Activated CD4-positive, CD25-positive, alpha-beta regulatory T cell treated with anti-CD3 and anti-CD28 coated beads, Interleukin-2, amount 50 U/mL, for 24 hours (primary cell): Measurements from ENCODE around the gene KRT75.
"Not testable (repeated sequence)": the region's sequence is repeated elsewhere in the genome, so short reads cannot be mapped to it uniquely, and the experiment has no call there.

Source experiments
- ATAC-seq, 2 donors: fragments of 150-1000 bp; cut with Tn5 transposase; one replicate each; pipeline ENCODE4 v1.10.0; 2021; ENCODE audit warnings: mild to moderate bottlenecking in 1 of 2, moderate library complexity in 1 of 2

KRT75 gene

DNA sequence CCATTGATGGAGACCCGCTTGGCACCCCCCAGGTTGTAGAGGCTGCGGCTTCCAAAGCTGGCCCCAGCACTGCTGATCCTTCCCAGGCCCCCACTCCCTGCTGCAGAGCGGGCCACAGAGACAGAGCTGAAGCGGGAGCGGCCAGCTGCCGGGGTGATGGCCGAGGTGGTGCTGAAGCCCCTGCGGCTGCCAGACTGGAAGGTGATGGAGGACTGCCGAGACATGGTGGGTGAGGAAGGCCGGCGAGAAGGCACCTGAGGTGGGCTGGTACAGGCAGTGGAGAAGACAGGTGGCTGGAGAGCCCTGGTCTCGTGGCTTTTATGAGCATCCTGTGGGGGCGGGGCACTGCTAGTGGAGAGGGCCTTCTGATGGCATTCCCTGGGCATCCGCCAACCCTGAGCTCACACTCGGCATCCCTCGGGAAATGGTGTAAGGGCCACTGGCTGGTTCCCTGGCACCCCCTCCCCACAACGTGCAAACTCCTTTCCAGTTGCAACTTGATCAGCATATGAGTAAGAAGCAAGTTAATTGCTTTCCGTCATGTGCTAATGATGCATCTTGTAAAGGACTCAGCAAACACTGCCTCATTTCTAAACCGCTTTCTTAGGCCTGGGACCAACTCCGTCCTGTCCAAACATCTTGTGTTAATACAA is at the start of gene KRT75:
Gene KRT75 (minus strand): TSS at position 291 of the 653 bp plus-strand sequence. CDS start 67 bp downstream, at position 224.
- no peak for ATAC-seq

DNA sequence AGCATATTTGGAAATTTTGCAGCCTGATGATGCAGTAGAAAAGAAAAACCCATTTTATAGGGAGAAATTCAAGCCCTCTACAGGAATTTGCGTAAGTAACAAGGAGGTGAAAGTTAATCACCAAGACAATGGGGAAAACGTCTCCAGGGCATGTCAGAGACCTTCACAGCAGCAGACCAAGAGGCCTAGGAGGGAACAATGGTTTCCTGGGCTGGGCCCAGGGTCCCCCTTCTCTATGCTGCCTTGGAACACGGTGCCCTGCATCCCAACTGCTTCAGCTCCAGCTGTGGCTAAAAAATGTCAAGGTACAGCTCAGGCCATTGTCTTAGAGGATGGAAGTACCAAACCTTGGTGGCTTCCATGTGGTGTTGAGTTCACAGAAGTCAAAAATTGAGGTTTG is 45.9 kb upstream of the KRT75 start:
- ATAC-seq = no peak

DNA sequence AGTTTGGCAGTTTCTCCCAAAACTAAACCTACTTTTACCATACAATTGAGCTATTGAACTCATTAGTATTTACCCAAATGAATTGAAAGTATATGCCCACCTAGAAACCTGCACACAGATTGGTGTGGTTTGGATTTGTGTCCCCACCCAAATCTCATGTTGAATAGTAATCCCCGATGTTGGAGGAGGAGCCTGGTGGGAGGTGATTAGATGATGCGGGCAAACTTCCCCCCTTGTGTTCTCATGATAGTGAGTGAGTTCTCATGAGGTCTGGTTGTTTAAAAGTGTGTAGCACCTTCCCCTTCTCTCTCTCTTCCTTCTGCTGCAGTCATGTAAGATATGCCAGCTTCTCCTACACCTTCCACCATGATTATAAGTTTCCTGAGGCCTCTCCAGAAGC is 43.5 kb upstream of the KRT75 start:
- no peak for ATAC-seq

- ATAC-seq = no peak
Observed at GRCh38 chr12:52474212-52474611, 40.0 kb upstream of the KRT75 start.

DNA sequence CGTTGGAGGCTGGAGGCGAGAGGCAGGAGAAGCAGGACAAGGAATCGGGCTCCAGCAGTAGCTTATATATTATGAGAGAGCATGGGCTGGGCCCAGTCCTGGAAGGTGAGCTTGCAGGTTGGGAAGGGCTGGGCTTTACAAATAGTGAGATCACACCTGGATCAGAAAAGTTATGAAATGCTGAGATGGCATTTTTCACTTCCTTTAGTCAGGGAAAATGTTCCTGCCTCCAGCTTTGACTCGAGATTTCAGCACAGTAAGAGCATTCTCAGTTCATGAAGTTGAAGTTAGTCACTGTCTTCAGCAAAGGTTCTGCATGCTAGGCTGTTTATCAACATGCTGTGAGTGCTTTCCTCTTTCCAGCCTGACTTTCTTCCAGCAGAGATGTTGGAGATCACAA is 39.6 kb upstream of the KRT75 start, which contains the start of gene KRT6C:
Gene KRT6C (minus strand): TSS at position 38 of the 400 bp plus-strand sequence. CDS start 68 bp downstream, outside the sequence.
- ATAC-seq = no peak

DNA sequence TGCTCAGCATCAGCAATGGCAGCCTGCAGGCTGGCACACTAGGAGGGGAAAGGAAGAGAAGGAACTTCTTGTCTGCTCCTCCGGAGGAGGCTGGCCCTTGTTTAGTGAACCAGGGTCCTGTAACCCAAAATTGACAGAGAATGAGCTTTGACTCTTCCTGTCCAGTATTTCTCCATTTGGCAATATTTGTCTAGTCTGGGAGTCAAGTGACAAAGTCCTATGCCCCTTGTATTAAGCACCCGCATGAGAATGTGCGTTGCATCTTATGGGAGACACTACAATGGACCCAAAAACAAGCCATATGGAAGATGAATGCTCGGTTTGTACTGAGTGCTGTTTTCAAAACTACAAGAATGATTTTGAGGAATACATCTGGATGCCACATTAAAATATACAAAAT is 35.7 kb upstream of the KRT75 start:
- ATAC-seq = no peak

GRCh38 chr12:52464897-52465296 is 30.7 kb upstream of the KRT75 start:
- no peak for ATAC-seq

DNA sequence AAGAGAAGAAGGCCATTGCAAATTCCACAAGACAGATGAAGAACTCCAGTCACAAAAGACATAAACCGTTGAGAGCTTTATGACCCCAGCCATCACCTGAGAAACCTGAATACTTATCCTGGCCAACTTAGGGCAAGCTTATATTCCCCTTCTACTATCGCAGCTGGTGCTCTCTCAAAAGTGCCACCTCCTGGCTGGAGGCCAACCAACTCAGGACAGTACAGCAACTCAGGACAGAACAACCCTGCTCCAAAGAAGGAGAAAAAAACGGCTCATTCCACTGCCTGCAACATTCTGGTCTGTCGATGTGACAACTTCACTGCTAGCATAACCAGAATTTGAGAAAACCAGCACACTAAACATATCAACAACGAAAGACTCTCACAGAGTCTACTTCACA is 27.5 kb upstream of the KRT75 start:
- ATAC-seq = no peak

DNA sequence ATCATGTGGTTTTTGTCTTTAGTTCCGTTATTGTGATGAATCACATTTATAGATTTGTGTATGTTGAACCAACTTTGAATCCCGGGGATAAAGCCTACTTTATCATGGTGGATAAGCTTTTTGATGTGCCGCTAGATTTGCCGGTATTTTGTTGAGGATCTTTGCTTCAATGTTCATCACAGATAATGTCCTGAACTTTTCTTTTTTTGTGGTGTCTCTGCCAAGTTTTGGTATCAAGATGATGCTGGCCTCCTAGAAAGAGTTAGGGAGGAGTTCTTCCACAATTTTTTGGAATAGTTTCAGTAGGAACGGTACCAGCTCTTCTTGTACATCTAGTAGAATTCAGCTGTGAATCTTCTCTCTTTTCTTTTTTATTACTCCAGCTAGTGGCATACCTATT is 24.7 kb upstream of the KRT75 start:
- ATAC-seq = no peak

DNA sequence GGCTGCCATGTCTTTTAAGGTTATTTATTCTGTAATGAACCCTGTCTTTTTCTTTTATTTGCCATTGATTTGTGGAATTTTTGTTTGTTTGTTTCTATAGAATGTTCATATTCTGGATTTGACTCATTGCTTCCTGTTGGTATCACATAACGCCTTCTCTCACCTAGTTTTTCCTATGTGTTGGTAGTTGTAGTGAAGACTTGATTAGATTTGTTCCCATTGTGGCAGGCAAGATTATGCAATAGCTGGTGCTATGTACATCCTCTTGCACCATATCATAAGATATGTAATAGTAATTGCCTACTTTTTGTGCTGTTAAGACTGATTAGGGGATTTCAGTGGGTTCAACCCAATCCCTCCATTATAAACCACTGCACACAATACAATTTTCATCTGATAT is 21.6 kb upstream of the KRT75 start:
- ATAC-seq = no peak

GRCh38 chr12:52454411-52455201 is 20.4 kb upstream of the KRT75 start:
- ATAC-seq = no peak

GRCh38 chr12:52452101-52452500 is 17.9 kb upstream of the KRT75 start, which contains the start of gene KRT6B:
KRT6B (minus strand) TSS chr12:52452146; CDS start chr12:52452078, 68 bp downstream.
- ATAC-seq = no peak

- ATAC-seq = no peak
Observed at GRCh38 chr12:52448228-52448627, 14.1 kb upstream of the KRT75 start.

DNA sequence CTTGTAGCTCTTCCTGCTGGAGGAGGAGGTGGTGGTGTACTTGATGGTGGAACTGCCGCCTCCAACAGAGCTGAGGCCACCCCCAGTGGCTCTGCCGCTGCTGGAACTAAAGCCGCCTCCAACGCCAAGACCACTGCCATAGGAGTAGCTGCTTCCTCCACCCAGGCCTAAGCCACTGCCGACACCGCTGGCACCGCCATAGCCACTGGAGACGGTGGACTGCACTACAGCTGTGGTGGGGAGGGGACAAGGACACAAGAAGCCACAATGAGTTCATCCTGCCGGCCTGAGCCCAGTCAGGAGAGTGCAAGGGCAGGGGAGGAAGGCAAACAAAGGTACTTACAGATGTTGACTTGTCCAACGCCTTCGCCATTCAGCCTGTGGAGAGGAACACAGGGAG is 13.0 kb upstream of the KRT75 start:
- ATAC-seq = not testable (repeated sequence)

- no peak for ATAC-seq
Observed at GRCh38 chr12:52446367-52447045, 12.3 kb upstream of the KRT75 start.

- ATAC-seq = no peak
Observed at GRCh38 chr12:52445876-52446275, 11.7 kb upstream of the KRT75 start.

- no peak for ATAC-seq
Observed at GRCh38 chr12:52444647-52445595, 10.8 kb upstream of the KRT75 start.

GRCh38 chr12:52443966-52444365 is 9.8 kb upstream of the KRT75 start:
- ATAC-seq = no peak

DNA sequence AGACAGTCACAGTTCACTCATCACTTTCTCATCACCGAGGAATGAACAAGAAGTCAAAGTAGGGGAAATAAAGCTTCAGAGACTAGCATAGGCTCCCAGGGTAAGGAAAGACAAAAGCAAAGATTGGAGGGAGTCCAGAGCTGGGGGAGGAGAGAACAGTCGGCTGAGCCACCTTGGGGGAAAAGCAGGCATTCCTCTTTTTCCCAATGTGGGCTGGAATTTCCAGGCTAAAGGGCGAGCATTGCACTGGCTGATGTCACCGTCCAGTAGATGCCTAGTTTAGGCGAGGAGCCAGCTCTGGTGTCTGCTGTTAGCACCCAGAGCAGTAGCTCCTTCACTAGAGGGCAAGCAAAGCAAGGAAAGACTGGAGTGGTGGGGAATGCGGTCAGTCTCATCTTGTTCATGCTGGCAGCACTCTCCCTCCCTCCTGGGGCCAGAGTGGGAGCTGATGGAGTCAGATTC is 8.5 kb upstream of the KRT75 start:
- ATAC-seq = no peak

DNA sequence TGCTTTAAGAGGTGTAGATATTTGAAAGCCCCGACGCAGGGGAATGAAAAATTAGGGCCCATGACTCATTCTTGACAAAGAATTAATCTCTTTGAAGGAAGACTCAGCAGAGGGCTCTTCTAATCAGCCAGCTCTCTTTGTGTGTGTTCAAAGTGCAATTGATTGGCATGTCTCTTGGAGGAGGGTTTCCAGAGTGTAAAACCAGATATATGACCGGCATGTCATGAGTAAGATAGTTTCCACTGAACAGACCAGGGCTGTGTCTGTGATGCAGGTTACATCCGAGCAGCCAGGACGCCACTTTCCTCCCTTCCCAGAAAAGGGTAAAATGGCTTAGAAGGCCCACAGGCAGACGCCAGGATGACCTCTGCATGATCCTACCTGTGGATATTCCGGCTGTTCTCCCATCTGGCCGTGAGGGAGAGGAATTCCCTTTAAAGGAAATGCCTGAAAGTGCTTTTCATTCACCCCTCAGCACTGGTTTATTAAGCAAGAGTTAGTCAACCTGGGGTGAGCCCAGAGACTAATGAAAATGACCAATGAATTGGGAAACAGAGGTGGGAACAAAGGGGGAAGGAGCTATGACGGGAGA is 7.2 kb upstream of the KRT75 start:
- no peak for ATAC-seq

GRCh38 chr12:52440821-52441319 is 6.7 kb upstream of the KRT75 start:
- ATAC-seq = no peak

- ATAC-seq = no peak
Observed at GRCh38 chr12:52439845-52440244, 5.7 kb upstream of the KRT75 start.
